HEK293T (cell line): Measurements from ENCODE around the gene MAPK8IP3.

Experiments used
- ARNT ChIP-seq: fragments of 450-650 bp; IDR thresholded peaks from 2 replicates; pipeline ENCODE4 v1.6.1; 2017; ENCODE audit warnings: mild to moderate bottlenecking
- BHLHE40 ChIP-seq: fragments of 450-650 bp; IDR thresholded peaks from 2 replicates; pipeline ENCODE4 v1.6.1; 2016; ENCODE audit warnings: mild to moderate bottlenecking, moderate library complexity, borderline replicate concordance
- CTBP1 ChIP-seq: fragments of 450-650 bp; IDR thresholded peaks from 2 replicates; pipeline ENCODE4 v1.6.1; 2016; ENCODE audit warnings: borderline replicate concordance
- ELF4 ChIP-seq: fragments of 450-650 bp; IDR thresholded peaks from 2 replicates; pipeline ENCODE4 v1.6.1; 2017; ENCODE audit warnings: antibody characterized with exemption
- FOXA1 ChIP-seq: fragments of 450-650 bp; IDR thresholded peaks from 2 replicates; pipeline ENCODE4 v1.6.1; 2016; ENCODE audit warnings: mild to moderate bottlenecking
- FOXM1 ChIP-seq: fragments of 450-650 bp; IDR thresholded peaks from 2 replicates; pipeline ENCODE4 v1.6.1; 2017; ENCODE audit warnings: mild to moderate bottlenecking, borderline replicate concordance
- HDGF ChIP-seq: fragments of 450-650 bp; IDR thresholded peaks from 2 replicates; pipeline ENCODE4 v1.6.1; 2017; ENCODE audit warnings: antibody characterized with exemption, borderline replicate concordance
- L3MBTL2 ChIP-seq: fragments of 450-650 bp; conservative IDR thresholded peaks from 2 replicates; pipeline ENCODE4 v1.6.1; 2016; ENCODE audit warnings: mild to moderate bottlenecking
- LEF1 ChIP-seq: fragments of 450-650 bp; IDR thresholded peaks from 2 replicates; pipeline ENCODE4 v1.6.1; 2017; ENCODE audit warnings: mild to moderate bottlenecking, borderline replicate concordance
- PKNOX1 ChIP-seq: fragments of 450-650 bp; IDR thresholded peaks from 2 replicates; pipeline ENCODE4 v1.6.1; 2016
- SUZ12 ChIP-seq: fragments of 450-650 bp; IDR thresholded peaks from 2 replicates; pipeline ENCODE4 v1.6.1; 2016; ENCODE audit warnings: mild to moderate bottlenecking
- ZNF384 ChIP-seq: fragments of 450-650 bp; IDR thresholded peaks from 2 replicates; pipeline ENCODE4 v1.6.1; 2016

DNA sequence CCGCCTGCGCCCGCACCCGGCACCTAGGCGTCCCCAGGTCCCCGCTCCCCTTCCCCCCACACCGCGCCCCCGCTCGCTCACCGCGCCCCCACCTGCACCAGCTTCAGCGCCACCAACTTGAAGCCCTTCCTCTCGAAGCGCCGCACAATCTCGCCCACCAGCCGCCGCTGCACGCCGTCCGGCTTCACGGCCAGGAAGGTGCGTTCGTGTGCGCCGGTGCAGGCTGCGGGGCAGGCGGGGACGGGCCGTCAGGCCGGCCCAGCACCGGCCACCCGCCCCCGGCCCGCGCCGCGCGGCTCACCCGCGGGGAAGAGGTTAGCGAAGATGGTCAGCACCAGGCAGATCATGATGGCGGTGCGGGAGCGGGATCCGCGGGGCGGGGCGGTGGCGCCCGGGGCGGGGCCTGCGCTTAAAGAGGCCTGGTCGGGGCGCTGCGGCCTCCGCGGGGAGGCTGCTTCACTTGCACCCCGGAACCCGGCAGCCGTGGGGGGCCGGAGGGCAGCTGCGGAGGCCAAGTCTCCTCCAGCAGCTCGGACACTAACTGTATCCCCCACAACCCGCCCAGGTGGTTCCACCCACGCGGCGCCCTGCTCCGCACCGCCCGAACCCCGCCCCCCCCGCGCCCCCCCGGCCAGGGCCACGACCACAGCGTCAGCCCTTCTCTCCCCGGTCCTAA lies 65.3 kb downstream of the MAPK8IP3 start, which contains the start of gene NME3:
- TF ChIP-seq BHLHE40 (no peak), L3MBTL2 (no peak), ELF4 (no peak), ZNF384 (no peak), PKNOX1 (no peak), CTBP1 (no peak), HDGF (no peak), SUZ12 (no peak), LEF1 (no peak), ARNT (no peak), FOXA1 (no peak), FOXM1 (no peak)
